ENCODE results near the gene LGR4. TPM values are rescaled to one million over a fixed set of nuclear protein-coding genes. Genes with fewer than 3 reads are reported as not detected.

Gene LGR4
- total and polyA plus RNA-seq, 4 donors = 27.7 to 65.7 (median 40.6) TPM

DNA sequence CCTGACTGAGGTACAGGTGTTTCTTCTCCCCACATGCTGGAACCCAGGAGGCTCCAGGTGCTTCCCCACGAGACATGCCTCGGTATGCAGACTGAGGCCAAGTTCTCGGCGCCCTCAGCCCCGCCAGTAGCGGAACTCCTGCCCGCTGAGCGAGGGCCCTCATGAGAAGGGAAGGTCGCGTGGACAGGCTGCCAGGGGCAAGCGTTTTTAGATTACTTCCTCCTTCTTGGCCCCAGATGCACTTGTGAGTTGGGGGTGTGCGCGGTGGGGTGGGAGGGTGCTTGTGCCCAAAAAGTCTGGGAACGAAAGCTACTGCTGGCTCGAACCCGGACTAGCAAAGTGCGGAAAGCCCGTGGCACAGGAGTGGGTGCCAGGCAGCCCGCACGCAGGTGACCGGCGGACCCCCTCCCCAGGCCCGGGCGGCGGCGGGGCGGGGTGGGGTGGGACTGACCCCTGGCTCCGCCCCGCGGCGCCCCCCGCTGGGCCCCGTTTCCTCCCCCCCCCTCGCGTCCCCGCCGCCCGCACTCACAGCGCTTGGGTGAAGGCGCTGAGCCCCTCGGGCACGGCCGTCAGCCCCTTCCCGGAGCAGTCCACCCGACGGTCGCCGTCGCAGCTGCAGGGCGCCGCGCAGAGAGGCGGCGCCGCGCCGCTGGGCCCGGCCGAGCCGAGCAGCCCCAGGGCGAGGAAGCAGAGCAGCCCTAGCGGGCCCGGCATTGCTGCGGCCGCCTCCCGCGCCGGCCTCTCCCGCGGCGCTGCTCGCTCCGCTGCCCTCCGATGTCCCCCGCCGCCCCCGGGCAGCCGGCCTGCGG lies 797 bp downstream of the LGR4 start:
- Histone ChIP-seq H3K36me3 (ENCODE audit: control insufficient read depth, insufficient read depth, low read length) (no peaks in the 10 kb centered on the region), H3K27ac (ENCODE audit: low read depth, low read length) (peak overlapping the region; percentile 78), H3K27me3 (ENCODE audit: control insufficient read depth, insufficient read depth, low read length) (no peaks in the 10 kb centered on the region), H3K4me3 (ENCODE audit: low read depth, low read length) (peak overlapping the region; percentile 74), H3K9me3 (ENCODE audit: control insufficient read depth, insufficient read depth, low read length) (no peaks in the 10 kb centered on the region), H3K4me1 (ENCODE audit: control insufficient read depth, insufficient read depth, low read length) (peaks cover 5% of the 10 kb centered on the region)
- DNase-seq (ENCODE audit: low read depth in 4 of 6, low spot score in 6 of 6) = peak in 2 of 6 donors; percentile 61 to 70
- WGBS (ENCODE audit: insufficient coverage) = under 1% methylated on average over 76 of the region's 79 CpGs

DNA sequence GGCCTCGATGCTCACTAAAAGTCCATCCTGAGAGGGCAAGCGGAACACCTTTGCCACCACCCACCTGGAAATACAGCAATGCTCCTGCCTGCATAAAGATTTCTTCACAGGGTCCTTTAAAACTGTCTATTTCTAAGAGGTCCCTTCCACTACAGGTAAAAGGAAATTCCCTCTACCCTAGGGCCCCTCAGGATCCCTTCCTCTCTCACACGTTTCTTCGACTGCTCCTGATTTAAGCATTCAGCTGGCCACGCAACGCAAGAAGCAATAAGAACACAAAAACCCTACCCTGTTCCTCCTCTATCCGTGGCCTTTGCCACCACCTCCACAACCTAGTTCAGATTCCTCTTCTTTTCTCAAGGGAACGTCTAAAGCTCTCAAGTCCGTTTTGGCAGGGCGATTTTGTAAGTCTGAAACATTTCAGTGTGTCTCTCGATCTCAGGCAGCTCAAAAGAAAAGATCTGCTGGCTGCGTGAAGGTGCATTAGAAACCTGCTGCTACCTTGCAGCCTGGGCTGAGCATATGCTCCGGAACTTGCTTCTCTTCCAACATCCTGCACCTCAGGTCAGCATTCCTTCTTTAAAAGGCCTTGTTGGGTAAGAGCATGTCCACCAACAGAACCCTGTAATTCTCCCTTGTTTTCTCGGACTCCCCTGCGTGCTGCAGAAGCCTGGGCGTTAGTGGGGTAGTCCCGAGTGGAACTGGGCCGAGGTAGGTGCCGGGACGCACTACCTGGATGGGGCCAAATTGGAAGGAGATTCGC lies 1.6 kb downstream of the LGR4 start:
- H3K36me3 ChIP-seq (ENCODE audit: control insufficient read depth, insufficient read depth, low read length) = no peaks in the 10 kb centered on the region
- H3K9me3 ChIP-seq (ENCODE audit: control insufficient read depth, insufficient read depth, low read length) = no peaks in the 10 kb centered on the region
- peak overlapping the region; percentile 41 for H3K27ac ChIP-seq (ENCODE audit: low read depth, low read length)
- H3K4me3 ChIP-seq (ENCODE audit: low read depth, low read length) = peak overlapping the region; percentile 74
- no peaks in the 10 kb centered on the region for H3K27me3 ChIP-seq (ENCODE audit: control insufficient read depth, insufficient read depth, low read length)
- 13% methylated on average over 20 of the region's 21 CpGs for WGBS (ENCODE audit: insufficient coverage)
- peaks cover 5% of the 10 kb centered on the region for H3K4me1 ChIP-seq (ENCODE audit: control insufficient read depth, insufficient read depth, low read length)
- DNase-seq (ENCODE audit: low read depth in 4 of 6, low spot score in 6 of 6) = peak in 2 of 6 donors; percentile 34 to 68

DNA sequence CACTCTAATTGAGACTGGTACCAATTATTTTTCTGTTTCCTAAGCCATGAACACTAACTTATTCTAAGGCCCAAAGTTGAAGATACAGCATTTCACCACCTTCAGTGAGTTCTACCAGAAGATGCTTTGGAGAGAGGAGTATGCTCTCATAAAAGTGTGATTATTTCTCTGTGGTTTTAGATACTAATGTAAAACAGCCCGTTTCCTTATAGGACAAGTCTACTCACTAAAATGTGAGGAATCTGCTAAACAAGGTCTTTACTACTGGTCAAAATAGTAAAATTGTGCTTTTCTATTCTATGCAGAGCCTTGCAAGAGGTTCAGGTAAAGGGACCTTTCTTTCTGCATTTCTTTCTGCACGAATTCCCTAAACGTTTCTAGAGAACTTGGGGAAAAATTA lies 2.4 kb downstream of the LGR4 start:
- Histone ChIP-seq H3K27ac (ENCODE audit: low read depth, low read length) (no peak overlapping the region), H3K9me3 (ENCODE audit: control insufficient read depth, insufficient read depth, low read length) (no peaks in the 10 kb centered on the region), H3K4me1 (ENCODE audit: control insufficient read depth, insufficient read depth, low read length) (peaks cover 5% of the 10 kb centered on the region), H3K27me3 (ENCODE audit: control insufficient read depth, insufficient read depth, low read length) (no peaks in the 10 kb centered on the region), H3K36me3 (ENCODE audit: control insufficient read depth, insufficient read depth, low read length) (no peaks in the 10 kb centered on the region), H3K4me3 (ENCODE audit: low read depth, low read length) (peak overlapping the region; percentile 74)
- 33% methylated on average over 2 of the region's 3 CpGs for WGBS (ENCODE audit: insufficient coverage)
- DNase-seq (ENCODE audit: low read depth in 4 of 6, low spot score in 6 of 6) = no peak

DNA sequence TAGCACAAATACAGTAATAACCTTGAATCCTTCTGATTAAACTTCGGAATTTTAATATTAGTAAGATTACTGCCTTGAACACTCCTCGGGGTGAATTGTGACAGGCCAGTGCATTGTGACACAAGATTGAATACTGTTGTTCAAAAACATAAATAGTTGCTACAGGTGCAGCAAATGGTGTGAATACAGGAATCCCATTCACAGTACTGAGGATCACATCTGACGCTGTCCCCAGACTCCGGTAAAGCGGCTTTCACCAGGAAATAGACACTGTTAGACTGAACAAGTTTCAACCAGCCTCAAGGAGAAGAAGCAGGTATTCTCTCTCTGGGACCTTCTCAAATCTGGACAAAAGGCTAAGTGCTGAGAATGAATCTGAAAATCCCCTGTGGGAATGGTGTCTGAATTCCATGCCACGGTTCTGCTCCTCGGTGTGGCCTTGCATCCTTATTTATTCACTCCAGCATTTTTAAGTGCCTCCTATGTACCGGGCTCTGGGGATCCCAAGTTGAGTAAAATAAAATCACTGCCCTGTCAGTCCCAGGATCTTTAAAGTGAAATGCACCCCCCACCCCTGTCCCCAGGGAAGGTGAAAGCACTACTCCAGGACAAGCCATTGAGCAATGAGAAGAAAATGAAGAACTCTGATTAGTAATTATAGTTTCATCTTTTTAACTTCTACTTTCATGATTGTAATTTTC lies 3.4 kb downstream of the LGR4 start:
- H3K36me3 ChIP-seq (ENCODE audit: control insufficient read depth, insufficient read depth, low read length) = no peaks in the 10 kb centered on the region
- no peak overlapping the region for H3K27ac ChIP-seq (ENCODE audit: low read depth, low read length)
- DNase-seq (ENCODE audit: low read depth in 4 of 6, low spot score in 6 of 6) = no peak
- H3K4me3 ChIP-seq (ENCODE audit: low read depth, low read length) = peak overlapping the region; percentile 14
- no peaks in the 10 kb centered on the region for H3K27me3 ChIP-seq (ENCODE audit: control insufficient read depth, insufficient read depth, low read length)
- no peaks in the 10 kb centered on the region for H3K9me3 ChIP-seq (ENCODE audit: control insufficient read depth, insufficient read depth, low read length)
- H3K4me1 ChIP-seq (ENCODE audit: control insufficient read depth, insufficient read depth, low read length) = peaks cover 5% of the 10 kb centered on the region
- WGBS (ENCODE audit: insufficient coverage) = 20% methylated on average over 5 of the region's 8 CpGs

DNA sequence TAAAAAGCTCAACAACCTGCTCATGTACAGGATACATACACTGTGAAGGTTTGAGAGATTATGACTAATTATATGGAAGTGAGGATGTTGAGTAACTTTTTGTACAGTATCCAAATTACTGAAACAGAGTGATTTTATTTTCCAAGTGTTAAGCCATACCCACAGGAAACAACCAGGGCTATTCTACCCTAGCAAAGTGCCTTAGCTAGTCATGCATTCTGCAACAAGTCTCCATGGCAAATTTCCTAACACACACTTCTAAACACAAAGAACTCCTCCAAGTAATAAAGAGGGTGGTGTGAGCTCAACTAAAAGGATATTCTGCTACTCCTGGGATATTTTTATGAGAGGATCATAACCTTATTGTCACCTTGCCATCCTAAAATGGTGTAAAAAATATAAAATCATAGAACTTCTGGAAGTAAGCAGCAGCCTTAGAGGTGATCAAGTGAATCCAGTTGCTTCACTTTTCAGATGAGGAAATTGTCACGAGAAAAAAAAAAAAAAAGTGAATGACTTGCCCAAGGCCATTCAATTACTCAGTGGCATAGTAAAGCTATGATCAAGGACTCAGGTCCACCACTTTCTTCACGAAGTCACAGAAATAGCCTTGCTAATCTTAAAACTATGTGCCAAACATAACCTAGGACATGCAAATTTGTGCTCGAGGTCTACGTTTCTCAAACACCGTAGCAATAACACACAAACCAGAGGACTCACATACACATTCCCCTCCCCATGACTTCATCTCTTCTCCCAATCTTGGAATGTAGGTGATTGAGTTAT lies 4.2 kb downstream of the LGR4 start:
- Histone ChIP-seq H3K36me3 (ENCODE audit: control insufficient read depth, insufficient read depth, low read length) (no peaks in the 10 kb centered on the region), H3K4me1 (ENCODE audit: control insufficient read depth, insufficient read depth, low read length) (peaks cover 5% of the 10 kb centered on the region), H3K9me3 (ENCODE audit: control insufficient read depth, insufficient read depth, low read length) (no peaks in the 10 kb centered on the region), H3K4me3 (ENCODE audit: low read depth, low read length) (peak overlapping the region; percentile 14), H3K27me3 (ENCODE audit: control insufficient read depth, insufficient read depth, low read length) (no peaks in the 10 kb centered on the region), H3K27ac (ENCODE audit: low read depth, low read length) (peak overlapping the region; percentile 62)
- 63% methylated on average over 2 of the region's 5 CpGs for WGBS (ENCODE audit: insufficient coverage)
- peak in 2 of 6 donors; percentile 51 to 64 for DNase-seq (ENCODE audit: low read depth in 4 of 6, low spot score in 6 of 6)

DNA sequence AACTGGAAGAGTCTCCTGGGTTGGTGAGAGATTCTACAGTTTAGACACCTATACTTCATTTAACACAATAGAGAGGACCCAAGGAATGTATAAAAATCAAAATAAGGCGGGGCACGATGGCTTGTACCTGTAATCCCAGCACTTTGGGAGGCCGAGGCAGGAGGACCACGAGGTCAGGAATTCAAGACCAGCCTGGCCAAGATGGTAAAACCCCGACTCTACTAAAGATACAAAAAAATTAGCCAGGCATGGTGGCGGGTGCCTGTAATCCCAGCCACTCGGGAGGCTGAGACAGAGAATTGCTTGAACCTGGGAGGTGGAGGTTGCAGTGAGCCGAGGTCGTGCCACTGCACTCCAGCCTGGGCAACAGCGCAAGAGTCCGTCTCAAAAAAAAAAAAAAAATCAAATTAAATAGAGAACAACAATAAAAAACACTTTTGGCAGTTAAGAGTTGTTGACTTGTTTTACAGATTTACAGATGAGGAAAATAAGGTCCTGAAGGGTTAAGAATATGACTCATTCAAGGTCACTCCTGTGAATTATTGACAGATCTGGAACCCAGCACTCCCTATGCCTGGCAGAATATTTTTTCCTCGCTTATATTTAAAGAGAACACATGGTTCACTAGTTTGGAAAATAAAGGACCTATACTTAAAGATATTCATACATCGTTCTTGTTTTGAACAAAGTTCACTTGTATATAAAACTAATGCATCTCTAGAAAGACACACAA lies 5.2 kb downstream of the LGR4 start:
- no peak for DNase-seq (ENCODE audit: low read depth in 4 of 6, low spot score in 6 of 6)
- H3K27me3 ChIP-seq (ENCODE audit: control insufficient read depth, insufficient read depth, low read length) = no peaks in the 10 kb centered on the region
- no peak overlapping the region for H3K4me3 ChIP-seq (ENCODE audit: low read depth, low read length)
- H3K36me3 ChIP-seq (ENCODE audit: control insufficient read depth, insufficient read depth, low read length) = no peaks in the 10 kb centered on the region
- no peaks in the 10 kb centered on the region for H3K9me3 ChIP-seq (ENCODE audit: control insufficient read depth, insufficient read depth, low read length)
- 95% methylated on average over 4 of the region's 13 CpGs for WGBS (ENCODE audit: insufficient coverage)
- H3K4me1 ChIP-seq (ENCODE audit: control insufficient read depth, insufficient read depth, low read length) = peaks cover 5% of the 10 kb centered on the region
- peak overlapping the region; percentile 62 for H3K27ac ChIP-seq (ENCODE audit: low read depth, low read length)

DNA sequence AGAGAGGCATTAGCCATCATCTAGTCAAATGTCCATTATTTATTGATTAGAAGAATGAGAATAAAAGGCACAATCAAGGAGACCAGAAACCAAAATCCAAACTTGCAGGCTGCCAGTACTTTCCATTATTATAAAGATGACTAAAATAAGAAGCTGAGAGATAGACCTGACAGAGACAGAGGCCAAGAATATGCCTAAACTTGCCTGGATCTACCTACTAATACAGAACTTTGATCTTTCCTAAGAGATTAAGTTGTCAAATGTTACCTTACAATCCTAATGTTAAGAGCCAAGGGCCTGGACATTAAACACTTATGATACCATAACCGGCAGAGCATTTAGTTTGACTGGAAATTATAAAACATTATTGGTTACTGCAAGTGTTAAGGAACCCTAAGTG lies 6.2 kb downstream of the LGR4 start:
- Histone ChIP-seq H3K27me3 (ENCODE audit: control insufficient read depth, insufficient read depth, low read length) (no peaks in the 10 kb centered on the region), H3K4me3 (ENCODE audit: low read depth, low read length) (no peak overlapping the region), H3K9me3 (ENCODE audit: control insufficient read depth, insufficient read depth, low read length) (no peaks in the 10 kb centered on the region), H3K27ac (ENCODE audit: low read depth, low read length) (no peak overlapping the region), H3K36me3 (ENCODE audit: control insufficient read depth, insufficient read depth, low read length) (no peaks in the 10 kb centered on the region), H3K4me1 (ENCODE audit: control insufficient read depth, insufficient read depth, low read length) (peaks cover 5% of the 10 kb centered on the region)
- WGBS (ENCODE audit: insufficient coverage) = no CpG with 5 or more reads among the region's 1 CpG
- no peak for DNase-seq (ENCODE audit: low read depth in 4 of 6, low spot score in 6 of 6)

DNA sequence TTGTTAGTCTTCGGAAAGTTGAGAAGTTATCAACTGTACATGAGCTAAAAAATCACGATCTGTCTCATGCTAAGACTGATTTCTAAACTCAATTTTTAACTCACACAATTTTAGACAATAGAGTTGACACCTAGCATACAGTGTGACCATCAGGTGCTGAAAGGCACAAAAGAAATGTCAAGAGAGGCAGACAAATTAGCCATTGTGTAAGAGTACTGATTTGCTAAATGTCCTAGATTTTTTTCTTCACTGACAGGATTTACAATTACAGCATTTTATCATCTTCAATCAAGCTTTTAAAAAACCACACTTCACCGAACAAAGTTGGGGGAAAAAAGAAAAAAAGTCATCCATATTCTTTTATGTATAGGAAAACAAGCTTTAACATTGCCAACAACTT lies 7.0 kb downstream of the LGR4 start:
- Histone ChIP-seq H3K9me3 (ENCODE audit: control insufficient read depth, insufficient read depth, low read length) (no peaks in the 10 kb centered on the region), H3K4me3 (ENCODE audit: low read depth, low read length) (no peak overlapping the region), H3K27ac (ENCODE audit: low read depth, low read length) (no peak overlapping the region), H3K27me3 (ENCODE audit: control insufficient read depth, insufficient read depth, low read length) (no peaks in the 10 kb centered on the region), H3K36me3 (ENCODE audit: control insufficient read depth, insufficient read depth, low read length) (no peaks in the 10 kb centered on the region), H3K4me1 (ENCODE audit: control insufficient read depth, insufficient read depth, low read length) (peaks cover 7% of the 10 kb centered on the region)
- no peak for DNase-seq (ENCODE audit: low read depth in 4 of 6, low spot score in 6 of 6)
- WGBS (ENCODE audit: insufficient coverage) = no CpG with 5 or more reads among the region's 3 CpGs

Data from spinal cord (tissue), 10 donors.